K562 (cell line): ENCODE data around the gene AFAP1. TPM values are rescaled to one million over a fixed set of nuclear protein-coding genes. Genes with fewer than 3 reads are reported as not detected.

ENCODE experiments used
- ATAC-seq: fragments of 200-7000 bp; cut with Tn5 transposase; 3 replicates; pipeline ENCODE4 v1.9.1; 2020; ENCODE audit warnings: moderate library complexity
- BruUV-seq: library from RNA; stranded (reverse); fragments of 400-500 nt; replicated peaks from 2 replicates; lab custom pipeline; 2021; lab: Mats Ljungman, UMichigan
- CTCF ChIA-PET: fragments of 300-600 bp; formaldehyde crosslinking; extraction: SDS; loops from one replicate; lab custom pipeline; 2021; ENCODE audit warnings: low intra/inter-chr PET ratio; lab: Yijun Ruan, JAX
- POLR2A ChIA-PET: fragments of 300-600, 350-650 bp; sonication (Branson Sonifier 250); formaldehyde crosslinking; extraction: SDS; loops from one replicate; lab custom pipeline; 2021; ENCODE audit warnings: antibody characterized with exemption, inconsistent platforms; lab: Yijun Ruan, JAX
- DNase-seq, 4 experiments: peaks; one replicate each; pipeline versions ENCODE4 v3.0.0 to v3.0.0-alpha.2; 2011 to 2018; ENCODE audit warnings: low spot score in 3 of 4, mixed read lengths in 3 of 4; ENCODE audit errors: extremely low read depth in 1 of 4
- FAIRE-seq: peaks from 2 replicates; lab custom pipeline; 2011; peaks lifted over from hg19 to GRCh38; lab: Jason Lieb, UNC
- H2AFZ ChIP-seq: 2 replicates; pipeline ENCODE4 v1.6.0; 2011; ENCODE audit warnings: low read depth, low read length, control low read depth, inconsistent platforms
- H3K27ac ChIP-seq: fragments of 200-600 bp; 3 replicates; pipeline ENCODE4 v1.8.0; 2011; ENCODE audit warnings: low read depth, mild to moderate bottlenecking, control low read depth, inconsistent platforms, low read length, moderate library complexity, mixed read lengths; ENCODE audit errors: extremely low read depth
- H3K27me3 ChIP-seq, 2 experiments: fragments of 300-600 bp in 1 of 2; 2 replicates in 1 of 2; 3 replicates in 1 of 2; pipeline versions ENCODE4 v1.6.0 to v1.8.0; 2011; ENCODE audit warnings: inconsistent platforms in 2 of 2, low read length in 2 of 2, mild to moderate bottlenecking in 1 of 2, mixed read lengths in 1 of 2, moderate library complexity in 1 of 2; ENCODE audit not compliant: control insufficient read depth in 2 of 2, insufficient read depth in 2 of 2
- H3K36me3 ChIP-seq: fragments of 300-600 bp; 3 replicates; pipeline ENCODE4 v1.8.0; 2011; ENCODE audit warnings: mild to moderate bottlenecking, low read length, inconsistent platforms; ENCODE audit not compliant: control insufficient read depth, insufficient read depth
- H3K4me1 ChIP-seq, 2 experiments: fragments of 200-600 bp in 1 of 2; replicated peaks in 1 of 2; 2 replicates in 1 of 2; 3 replicates in 1 of 2; pipeline versions ENCODE4 v1.5.1 to v1.8.0; 2011; ENCODE audit warnings: inconsistent platforms in 2 of 2, low read length in 2 of 2, mild to moderate bottlenecking in 1 of 2, mixed read lengths in 1 of 2, moderate library complexity in 1 of 2; ENCODE audit not compliant: control insufficient read depth in 2 of 2, insufficient read depth in 2 of 2
- H3K4me2 ChIP-seq: 2 replicates; pipeline ENCODE4 v1.6.1; 2011; ENCODE audit warnings: low read length, control low read depth, inconsistent platforms, mixed read lengths; ENCODE audit not compliant: insufficient read depth
- H3K4me3 ChIP-seq: fragments of 200-600 bp; sonication (generic), shearing (Covaris generic); 2 replicates; pipeline ENCODE4 v1.5.1; 2016; ENCODE audit warnings: control low read depth, inconsistent platforms
- H3K79me2 ChIP-seq: fragments of 200-600 bp; 3 replicates; pipeline ENCODE4 v1.8.0; 2011; ENCODE audit warnings: low read length, inconsistent platforms; ENCODE audit not compliant: control insufficient read depth, insufficient read depth
- H3K9ac ChIP-seq, 2 experiments: 2 replicates each; pipeline versions ENCODE4 v1.6.0 to v1.6.1; 2011; ENCODE audit warnings: low read depth in 2 of 2, low read length in 2 of 2, control low read depth in 1 of 2, inconsistent platforms in 1 of 2, mild to moderate bottlenecking in 1 of 2, mixed read lengths in 1 of 2; ENCODE audit not compliant: insufficient read depth in 1 of 2
- H3K9me1 ChIP-seq: one replicate; pipeline ENCODE4 v1.6.0; 2011; ENCODE audit warnings: inconsistent platforms, mild to moderate bottlenecking, low read length, moderate library complexity; ENCODE audit not compliant: control insufficient read depth, insufficient read depth
- H3K9me3 ChIP-seq: replicated peaks from 2 replicates; pipeline ENCODE4 v1.5.1; 2011; ENCODE audit warnings: low read depth, low read length, inconsistent platforms; ENCODE audit not compliant: control insufficient read depth, insufficient read depth
- H4K20me1 ChIP-seq: replicated peaks from 2 replicates; pipeline ENCODE4 v1.6.1; 2011; ENCODE audit warnings: low read length, inconsistent platforms, mixed read lengths; ENCODE audit not compliant: control insufficient read depth, insufficient read depth
- CCNT2 ChIP-seq: IDR thresholded peaks from 2 replicates; pipeline ENCODE4 v1.6.1; 2011; ENCODE audit warnings: borderline replicate concordance, low read depth, mild to moderate bottlenecking, moderate library complexity, mixed read lengths, low read length; ENCODE audit not compliant: insufficient read length; ENCODE audit errors: extremely low read depth
- TBP ChIP-seq: optimal IDR thresholded peaks from 2 replicates; pipeline ENCODE3; 2011; ENCODE audit warnings: low read depth, low read length, improper control_type of control experiment
- ZNF124 ChIP-seq: sonication (generic); formaldehyde crosslinking; IDR thresholded peaks from 2 replicates; pipeline ENCODE4 v1.8.1; 2022; ENCODE audit warnings: missing genetic modification reagents
- WGBS: fragments of 100-300 bp; shearing (Covaris generic); methylation state at CpG from one replicate; pipeline ENCODE4 v1.1.6; 2016; ENCODE audit warnings: low coverage, mixed read lengths; ENCODE audit not compliant: insufficient coverage; ENCODE audit errors: missing lambda C conversion rate; 5-methylcytosine and 5-hydroxymethylcytosine counted together
- in situ Hi-C: fragments of 300-500 bp; cut with MboI; formaldehyde crosslinking; loops from 4 replicates; pipeline ENCODE4 v1.15.0; 2018; ENCODE audit warnings: inconsistent platforms, mixed read lengths
- intact Hi-C: fragments of 100-400 bp; cut with micrococcal nuclease; formaldehyde crosslinking; loops from 2 replicates; pipeline ENCODE4 v1.14.2; 2022
- polyA plus RNA-seq, 8 experiments: library from polyadenylated mRNA; depleted of rRNA in 4 of 8; stranded (reverse) in 5 of 8; unstranded in 3 of 8; fragments of >200 nt; fragmentation: Nextera tagmentation in 2 of 8; fragmentation: Illumina TruSeq in 1 of 8; extraction: Ambion mirVana in 2 of 8; extraction: Trizol in 1 of 8; gene quantifications; 2 replicates each; pipeline versions ENCODE4 v1.2.1 to v1.2.3, GENCODE V29; 2011 to 2014; ENCODE audit warnings: inconsistent platforms in 1 of 8, missing spikeins in 1 of 8
- total RNA-seq, 7 experiments: library from RNA; depleted of rRNA in 6 of 7; stranded (reverse); fragments of >200 nt in 6 of 7; fragmentation: Illumina TruSeq in 2 of 7; extraction: Trizol in 2 of 7; gene quantifications; 2 replicates each; pipeline versions ENCODE4 v1.2.1 to v1.2.3, GENCODE V29; 2011 to 2021; ENCODE audit warnings: low replicate concordance in 1 of 7

The AFAP1 gene
- total and polyA plus RNA-seq, 9 of the 15 experiments (the other 6 are each of a cell fraction or from before 2014, with no cell fraction given): 0.07 to 0.42 (median 0.12) TPM; not detected in 1

- peaks cover 0 to 5% of the 10 kb centered on the region in 2 experiments; a peak in 1 of 5 replicates for H3K27me3 ChIP-seq
- no peak for ATAC-seq
- no TSS peak for BruUV-seq
- H3K4me3 ChIP-seq: no peak overlapping the region
- no peak overlapping the region for H3K27ac ChIP-seq
- WGBS: 31% methylated on average over 9 of the region's 9 CpGs
- H3K9me3 ChIP-seq: no peaks in the 10 kb centered on the region; the same call in 1 of the 2 replicates
- no peak overlapping the region for H3K9ac ChIP-seq
- H3K79me2 ChIP-seq: no peaks in the 10 kb centered on the region
- in situ Hi-C loops (no loop called here), intact Hi-C loops (no loop called here)
- TF ChIP-seq ZNF124 (CRISPR knock-in tag): no peak
- TF ChIP-seq TBP: no peak
- TF ChIP-seq CCNT2: no peak
- no peak overlapping the region for H2AFZ ChIP-seq
- ChIA-PET POLR2A (no interaction called here), CTCF (no interaction called here)
- no peak overlapping the region for H3K4me2 ChIP-seq
- no peak for DNase-seq
- peaks cover 13% of the 10 kb centered on the region; the same call in 2 of the 3 replicates for H3K36me3 ChIP-seq
- no peaks in the 10 kb centered on the region for H4K20me1 ChIP-seq
- no peaks in the 10 kb centered on the region for H3K9me1 ChIP-seq
- no peaks in the 10 kb centered on the region; a peak in 1 of 5 replicates for H3K4me1 ChIP-seq
- no peak for FAIRE-seq
These were observed 164.3 kb downstream of the AFAP1 start for GRCh38 chr4:7775396-7775795.
